Activated CD8-positive, alpha-beta T cell treated with anti-CD3 and anti-CD28 coated beads, Interleukin-2, amount 10 ng/mL, durations not matched to agents 7 days and 5 days (primary cell): Measurements from ENCODE around the gene CFHR5. TPM values are rescaled to one million over a fixed set of nuclear protein-coding genes. Genes with fewer than 3 reads are reported as not detected.
"Not testable (repeated sequence)": the region's sequence is repeated elsewhere in the genome, so short reads cannot be mapped to it uniquely, and the experiment has no call there.

Source experiments
- ATAC-seq: fragments of 150-1000 bp; cut with Tn5 transposase; one replicate; pipeline ENCODE4 v1.10.0; 2021; ENCODE audit warnings: moderate library complexity
- CTCF ChIA-PET: fragments of 350-600 bp; sonication (Branson Sonifier 250); formaldehyde crosslinking; loops from one replicate; lab custom pipeline; 2021; ENCODE audit warnings: antibody characterized with exemption; lab: Charles Lee
- POLR2A ChIA-PET: fragments of 350-600 bp; sonication (Branson Sonifier 250); formaldehyde crosslinking; loops from one replicate; lab custom pipeline; 2021; ENCODE audit warnings: antibody characterized with exemption; lab: Charles Lee
- DNase-seq: peaks from one replicate; pipeline ENCODE4 v3.0.0-alpha.2; 2020
- H3K27ac Mint-ChIP-seq: one replicate; pipeline ENCODE4 v1.8.0; 2021; ENCODE audit warnings: mild to moderate bottlenecking, mixed read lengths
- H3K27me3 Mint-ChIP-seq: one replicate; pipeline ENCODE4 v1.8.0; 2021; ENCODE audit warnings: low read depth, mixed read lengths
- H3K36me3 Mint-ChIP-seq: one replicate; pipeline ENCODE4 v1.8.0; 2021; ENCODE audit warnings: low read depth, mixed read lengths
- H3K4me1 Mint-ChIP-seq: one replicate; pipeline ENCODE4 v1.8.0; 2021; ENCODE audit warnings: low read depth, mixed read lengths
- H3K4me3 Mint-ChIP-seq: one replicate; pipeline ENCODE4 v1.8.0; 2021; ENCODE audit warnings: mild to moderate bottlenecking, mixed read lengths
- H3K9me3 Mint-ChIP-seq: one replicate; pipeline ENCODE4 v1.8.0; 2022; ENCODE audit warnings: mixed read lengths; ENCODE audit not compliant: insufficient read depth
- total RNA-seq, 2 experiments: library from RNA; stranded (reverse); gene quantifications; one replicate each; pipeline ENCODE4 v1.2.3, GENCODE V29; 2021

The CFHR5 gene
- total RNA-seq = not detected

GRCh38 chr1:196977278-196977677 lies at the start of gene CFHR5:
Gene CFHR5, plus strand, starts transcription at chr1:196977556. Its CDS starts 109 bp downstream, at chr1:196977665.
- POLR2A ChIA-PET = no interaction called here

GRCh38 chr1:196932853-196933252 lies 44.5 kb upstream of the CFHR5 start:
- H3K4me3 Mint-ChIP-seq, DNase-seq, POLR2A ChIA-PET, ATAC-seq, H3K4me1 Mint-ChIP-seq, H3K27ac Mint-ChIP-seq, H3K36me3 Mint-ChIP-seq, H3K9me3 Mint-ChIP-seq, CTCF ChIA-PET, H3K27me3 Mint-ChIP-seq: not testable (repeated sequence)

More at GRCh38 chr1:196977278-196977677, at the start of gene CFHR5:
- H3K4me3 Mint-ChIP-seq = no peak within 1 kb of the TSS
- H3K36me3 Mint-ChIP-seq = no peaks in the 10 kb centered on the region
- DNase-seq (no peak), ATAC-seq (no peak)
- H3K4me1 Mint-ChIP-seq = no peaks in the 10 kb centered on the region
- no peaks in the 10 kb centered on the region for H3K27me3 Mint-ChIP-seq
- no peaks in the 10 kb centered on the region for H3K9me3 Mint-ChIP-seq
- H3K27ac Mint-ChIP-seq = no peak within 1 kb of the TSS
- CTCF ChIA-PET = no interaction called here

- ATAC-seq (no peak), DNase-seq (no peak)
- ChIA-PET POLR2A (no interaction called here), CTCF (no interaction called here)
- H3K27ac Mint-ChIP-seq = no peak overlapping the region
- H3K27me3 Mint-ChIP-seq = no peaks in the 10 kb centered on the region
- no peaks in the 10 kb centered on the region for H3K4me1 Mint-ChIP-seq
- no peaks in the 10 kb centered on the region for H3K36me3 Mint-ChIP-seq
- no peak overlapping the region for H3K4me3 Mint-ChIP-seq
- no peaks in the 10 kb centered on the region for H3K9me3 Mint-ChIP-seq
These were observed 43.7 kb upstream of the CFHR5 start for GRCh38 chr1:196933531-196934189.

GRCh38 chr1:196941474-196941873 lies 35.9 kb upstream of the CFHR5 start:
- H3K4me3 Mint-ChIP-seq, H3K27ac Mint-ChIP-seq, H3K9me3 Mint-ChIP-seq, POLR2A ChIA-PET, ATAC-seq, CTCF ChIA-PET, H3K27me3 Mint-ChIP-seq, H3K36me3 Mint-ChIP-seq, H3K4me1 Mint-ChIP-seq, DNase-seq: not testable (repeated sequence)

- DNase-seq, CTCF ChIA-PET, H3K4me1 Mint-ChIP-seq, ATAC-seq, POLR2A ChIA-PET, H3K36me3 Mint-ChIP-seq, H3K9me3 Mint-ChIP-seq, H3K4me3 Mint-ChIP-seq, H3K27me3 Mint-ChIP-seq, H3K27ac Mint-ChIP-seq: not testable (repeated sequence)
These were observed 33.8 kb upstream of the CFHR5 start, which contains the start of gene CFHR2 for GRCh38 chr1:196943568-196943967. Gene CFHR2, plus strand, starts transcription at chr1:196943738. Its CDS starts 143 bp downstream, at chr1:196943881.

GRCh38 chr1:196951711-196952394 lies 25.5 kb upstream of the CFHR5 start:
- Mint-ChIP-seq H3K9me3 (no peaks in the 10 kb centered on the region), H3K27ac (no peak overlapping the region), H3K27me3 (no peaks in the 10 kb centered on the region), H3K4me1 (no peaks in the 10 kb centered on the region), H3K4me3 (no peak overlapping the region), H3K36me3 (no peaks in the 10 kb centered on the region)
- no peak for ATAC-seq
- DNase-seq = no peak
- ChIA-PET CTCF (no interaction called here), POLR2A (no interaction called here)

- Mint-ChIP-seq H3K27ac (no peak overlapping the region), H3K9me3 (no peaks in the 10 kb centered on the region), H3K27me3 (no peaks in the 10 kb centered on the region), H3K4me1 (no peaks in the 10 kb centered on the region), H3K36me3 (no peaks in the 10 kb centered on the region), H3K4me3 (no peak overlapping the region)
- ChIA-PET POLR2A (no interaction called here), CTCF (no interaction called here)
- DNase-seq (no peak), ATAC-seq (no peak)
These were observed 22.6 kb upstream of the CFHR5 start for GRCh38 chr1:196954778-196955177.

GRCh38 chr1:196955926-196956325 lies 21.4 kb upstream of the CFHR5 start:
- H3K4me1 Mint-ChIP-seq = no peaks in the 10 kb centered on the region
- ChIA-PET CTCF (no interaction called here), POLR2A (no interaction called here)
- no peak overlapping the region for H3K4me3 Mint-ChIP-seq
- no peaks in the 10 kb centered on the region for H3K36me3 Mint-ChIP-seq
- ATAC-seq (no peak), DNase-seq (no peak)
- no peaks in the 10 kb centered on the region for H3K27me3 Mint-ChIP-seq
- no peaks in the 10 kb centered on the region for H3K9me3 Mint-ChIP-seq
- no peak overlapping the region for H3K27ac Mint-ChIP-seq

GRCh38 chr1:196960854-196961253 lies 16.5 kb upstream of the CFHR5 start:
- H3K27ac Mint-ChIP-seq = no peak overlapping the region
- DNase-seq (no peak), ATAC-seq (no peak)
- no peaks in the 10 kb centered on the region for H3K36me3 Mint-ChIP-seq
- H3K9me3 Mint-ChIP-seq = no peaks in the 10 kb centered on the region
- CTCF ChIA-PET = no interaction called here
- POLR2A ChIA-PET = no interaction called here
- H3K4me3 Mint-ChIP-seq = no peak overlapping the region
- H3K27me3 Mint-ChIP-seq = no peaks in the 10 kb centered on the region
- no peaks in the 10 kb centered on the region for H3K4me1 Mint-ChIP-seq

GRCh38 chr1:196970182-196970581 lies 7.2 kb upstream of the CFHR5 start:
- Mint-ChIP-seq H3K9me3 (no peaks in the 10 kb centered on the region), H3K27me3 (no peaks in the 10 kb centered on the region), H3K27ac (no peak overlapping the region), H3K4me1 (no peaks in the 10 kb centered on the region), H3K36me3 (no peaks in the 10 kb centered on the region), H3K4me3 (no peak overlapping the region)
- ChIA-PET CTCF (no interaction called here), POLR2A (no interaction called here)
- DNase-seq (no peak), ATAC-seq (no peak)

GRCh38 chr1:196976278-196976677 lies 1.1 kb upstream of the CFHR5 start:
- no peaks in the 10 kb centered on the region for H3K9me3 Mint-ChIP-seq
- no peaks in the 10 kb centered on the region for H3K4me1 Mint-ChIP-seq
- no peaks in the 10 kb centered on the region for H3K36me3 Mint-ChIP-seq
- ChIA-PET CTCF (no interaction called here), POLR2A (no interaction called here)
- H3K27ac Mint-ChIP-seq = no peak overlapping the region
- no peak for ATAC-seq
- DNase-seq = no peak
- H3K27me3 Mint-ChIP-seq = no peaks in the 10 kb centered on the region
- H3K4me3 Mint-ChIP-seq = no peak overlapping the region

GRCh38 chr1:196980859-196981258 lies 3.5 kb downstream of the CFHR5 start:
- ChIA-PET CTCF (no interaction called here), POLR2A (no interaction called here)
- DNase-seq (no peak), ATAC-seq (no peak)
- H3K36me3 Mint-ChIP-seq = no peaks in the 10 kb centered on the region
- H3K27ac Mint-ChIP-seq = no peak overlapping the region
- H3K27me3 Mint-ChIP-seq = no peaks in the 10 kb centered on the region
- no peaks in the 10 kb centered on the region for H3K4me1 Mint-ChIP-seq
- no peak overlapping the region for H3K4me3 Mint-ChIP-seq
- H3K9me3 Mint-ChIP-seq = no peaks in the 10 kb centered on the region
